Activated CD4-positive, alpha-beta T cell treated with anti-CD3 and anti-CD28 coated beads for 4 hours (primary cell): Measurements from ENCODE around the gene ZMAT3.
A peak's percentile ranks its signal among the peaks of the same experiment; 100 is the strongest.
"Not testable (repeated sequence)": the region's sequence is repeated elsewhere in the genome, so short reads cannot be mapped to it uniquely, and the experiment has no call there.

Experiments
- DNase-seq, 2 donors: peaks; one replicate each; pipeline ENCODE4 v3.0.0-alpha.2; 2020

Gene ZMAT3

GRCh38 chr3:179071323-179072099, at the start of gene ZMAT3:
Gene ZMAT3 (minus strand): TSS chr3:179071809. CDS start chr3:179067752, 4,057 bp downstream.
- peak; percentile 82 to 86 for DNase-seq

GRCh38 chr3:179116816-179117215, 45.2 kb upstream of the ZMAT3 start:
- DNase-seq = no peak

- DNase-seq = not testable (repeated sequence)
Measured at GRCh38 chr3:179115444-179115843, 43.8 kb upstream of the ZMAT3 start.

- DNase-seq = no peak
Measured at GRCh38 chr3:179113903-179114302, 42.3 kb upstream of the ZMAT3 start.

GRCh38 chr3:179108086-179108485, 36.5 kb upstream of the ZMAT3 start:
- no peak for DNase-seq

- no peak for DNase-seq
Measured at GRCh38 chr3:179107617-179108016, 36.0 kb upstream of the ZMAT3 start.

- no peak for DNase-seq
Measured at GRCh38 chr3:179105881-179106280, 34.3 kb upstream of the ZMAT3 start.

GRCh38 chr3:179100652-179101051, 29.0 kb upstream of the ZMAT3 start:
- no peak for DNase-seq

- no peak for DNase-seq
Measured at GRCh38 chr3:179098388-179099077, 26.9 kb upstream of the ZMAT3 start.

GRCh38 chr3:179093807-179094206, 22.2 kb upstream of the ZMAT3 start:
- DNase-seq = no peak

GRCh38 chr3:179091113-179091512, 19.5 kb upstream of the ZMAT3 start:
- DNase-seq = no peak

GRCh38 chr3:179088306-179088705, 16.7 kb upstream of the ZMAT3 start:
- DNase-seq = no peak

- DNase-seq = no peak
Measured at GRCh38 chr3:179083977-179084376, 12.4 kb upstream of the ZMAT3 start.

GRCh38 chr3:179082416-179082815, 10.8 kb upstream of the ZMAT3 start:
- DNase-seq = no peak

GRCh38 chr3:179081885-179082284, 10.3 kb upstream of the ZMAT3 start:
- no peak for DNase-seq

GRCh38 chr3:179079537-179079936, 7.9 kb upstream of the ZMAT3 start:
- no peak for DNase-seq

GRCh38 chr3:179076243-179077027, 4.8 kb upstream of the ZMAT3 start:
- DNase-seq = no peak

GRCh38 chr3:179074656-179075055, 3.0 kb upstream of the ZMAT3 start:
- no peak for DNase-seq

- DNase-seq = no peak
Measured at GRCh38 chr3:179073816-179074215, 2.2 kb upstream of the ZMAT3 start.

GRCh38 chr3:179072100-179072438, 460 bp upstream of the ZMAT3 start:
- DNase-seq = peak; percentile 56 to 61

- no peak for DNase-seq
Measured at GRCh38 chr3:179071027-179071322, 634 bp downstream of the ZMAT3 start.

- no peak for DNase-seq
Measured at GRCh38 chr3:179069762-179070390, 1.7 kb downstream of the ZMAT3 start.

GRCh38 chr3:179068779-179069530, 2.7 kb downstream of the ZMAT3 start:
- DNase-seq = peak; percentile 28 to 53
